Mesothelial cell of epicardium (in vitro differentiated cells): ENCODE results near the gene PPIG. TPM values are rescaled to one million over a fixed set of nuclear protein-coding genes. Genes with fewer than 3 reads are reported as not detected.
"Not testable (repeated sequence)": the region's sequence is repeated elsewhere in the genome, so short reads cannot be mapped to it uniquely, and the experiment has no call there.

Source experiments
- DNase-seq, 2 experiments: peaks; one replicate each; pipeline ENCODE4 v3.0.0; 2021; ENCODE audit warnings: low spot score in 2 of 2; ENCODE audit not compliant: unreplicated experiment in 2 of 2
- H3K27ac Mint-ChIP-seq: 2 replicates; pipeline ENCODE4 v1.8.0; 2021; ENCODE audit warnings: mixed read lengths
- H3K27me3 Mint-ChIP-seq: 2 replicates; pipeline ENCODE4 v1.8.0; 2021; ENCODE audit warnings: low read depth, mixed read lengths
- H3K36me3 Mint-ChIP-seq: 2 replicates; pipeline ENCODE4 v1.8.0; 2021; ENCODE audit warnings: mixed read lengths
- H3K4me1 Mint-ChIP-seq: 2 replicates; pipeline ENCODE4 v1.8.0; 2021; ENCODE audit warnings: mixed read lengths
- H3K4me3 Mint-ChIP-seq: 2 replicates; pipeline ENCODE4 v1.8.0; 2021; ENCODE audit warnings: mild to moderate bottlenecking, moderate library complexity, mixed read lengths
- H3K9me3 Mint-ChIP-seq: 2 replicates; pipeline ENCODE4 v1.8.0; 2021; ENCODE audit warnings: mixed read lengths
- total RNA-seq: library from RNA; stranded (reverse); gene quantifications from 3 replicates; pipeline ENCODE4 v1.2.1, GENCODE V29; 2021
- TF ChIP-seq, protein P1 (sequence below): fragments of 200-600 bp; sonication (generic); IDR thresholded peaks from one replicate; pipeline ENCODE4 v1.5.0; 2021; ENCODE audit warnings: antibody characterized with exemption; ENCODE audit not compliant: unreplicated experiment

Gene PPIG
- total RNA-seq, 1 donor from 2014 or later, result 62.2 TPM

DNA sequence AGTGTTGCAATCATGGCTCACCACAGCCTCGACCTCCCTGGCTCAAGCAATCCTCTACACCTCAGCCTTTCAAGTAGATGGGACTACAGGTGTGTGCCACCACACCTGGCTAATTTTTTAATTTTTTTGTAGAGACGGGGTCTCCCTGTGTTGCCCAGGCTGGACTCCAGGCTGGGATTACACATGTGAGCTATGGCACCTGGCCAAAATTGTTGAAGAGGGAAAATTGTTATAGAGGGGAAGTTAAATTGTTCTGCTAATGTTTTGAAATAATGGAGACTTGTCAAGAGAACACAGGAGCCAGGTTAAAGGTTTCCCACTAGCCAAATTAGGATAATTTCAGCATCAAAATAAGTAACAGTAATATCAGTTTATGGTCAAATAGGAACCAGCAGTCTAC, 25.1 kb downstream of the PPIG start:
- Mint-ChIP-seq H3K9me3 (peaks cover 8% of the 10 kb centered on the region), H3K27me3 (no peaks in the 10 kb centered on the region), H3K36me3 (peaks cover 55% of the 10 kb centered on the region), H3K4me3 (no peak overlapping the region), H3K4me1 (no peaks in the 10 kb centered on the region), H3K27ac (no peak overlapping the region)
- no peak for DNase-seq
- TF ChIP-seq, protein P1, sequence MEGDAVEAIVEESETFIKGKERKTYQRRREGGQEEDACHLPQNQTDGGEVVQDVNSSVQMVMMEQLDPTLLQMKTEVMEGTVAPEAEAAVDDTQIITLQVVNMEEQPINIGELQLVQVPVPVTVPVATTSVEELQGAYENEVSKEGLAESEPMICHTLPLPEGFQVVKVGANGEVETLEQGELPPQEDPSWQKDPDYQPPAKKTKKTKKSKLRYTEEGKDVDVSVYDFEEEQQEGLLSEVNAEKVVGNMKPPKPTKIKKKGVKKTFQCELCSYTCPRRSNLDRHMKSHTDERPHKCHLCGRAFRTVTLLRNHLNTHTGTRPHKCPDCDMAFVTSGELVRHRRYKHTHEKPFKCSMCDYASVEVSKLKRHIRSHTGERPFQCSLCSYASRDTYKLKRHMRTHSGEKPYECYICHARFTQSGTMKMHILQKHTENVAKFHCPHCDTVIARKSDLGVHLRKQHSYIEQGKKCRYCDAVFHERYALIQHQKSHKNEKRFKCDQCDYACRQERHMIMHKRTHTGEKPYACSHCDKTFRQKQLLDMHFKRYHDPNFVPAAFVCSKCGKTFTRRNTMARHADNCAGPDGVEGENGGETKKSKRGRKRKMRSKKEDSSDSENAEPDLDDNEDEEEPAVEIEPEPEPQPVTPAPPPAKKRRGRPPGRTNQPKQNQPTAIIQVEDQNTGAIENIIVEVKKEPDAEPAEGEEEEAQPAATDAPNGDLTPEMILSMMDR, result no peak

DNA sequence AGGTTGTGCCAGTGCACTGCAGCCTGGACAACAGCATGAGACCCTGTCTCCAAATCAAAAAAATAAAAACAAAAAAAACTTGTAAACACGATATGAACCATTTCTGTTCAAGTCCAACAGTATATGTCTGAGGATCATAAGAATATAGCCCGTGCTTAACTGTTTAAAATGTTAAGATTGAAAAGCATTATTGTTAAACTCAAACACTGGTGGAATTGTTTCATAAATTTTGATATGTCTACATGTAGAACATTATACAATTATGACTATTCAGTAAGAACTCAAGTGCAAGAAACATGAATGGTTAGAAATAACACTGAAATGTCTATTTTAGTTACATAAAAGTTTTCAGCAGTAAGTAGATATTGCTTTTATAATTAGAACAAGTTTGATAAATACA, 29.7 kb downstream of the PPIG start:
- Mint-ChIP-seq H3K4me1 (no peaks in the 10 kb centered on the region), H3K27ac (no peak overlapping the region), H3K4me3 (no peak overlapping the region), H3K27me3 (no peaks in the 10 kb centered on the region), H3K9me3 (peaks cover 41% of the 10 kb centered on the region), H3K36me3 (peaks cover 82% of the 10 kb centered on the region)
- DNase-seq, result no peak
- TF ChIP-seq, protein P1, result no peak

- not testable (repeated sequence) for DNase-seq, H3K4me1 Mint-ChIP-seq
These were observed 31.8 kb downstream of the PPIG start for GRCh38 chr2:169615982-169616381.

GRCh38 chr2:169619946-169620345, 35.8 kb downstream of the PPIG start:
- TF ChIP-seq, protein P1, result no peak
- H3K4me3 Mint-ChIP-seq, result no peak overlapping the region
- H3K27me3 Mint-ChIP-seq, result no peaks in the 10 kb centered on the region
- no peak overlapping the region for H3K27ac Mint-ChIP-seq
- DNase-seq, result no peak
- no peaks in the 10 kb centered on the region for H3K4me1 Mint-ChIP-seq
- H3K36me3 Mint-ChIP-seq, result peaks cover 61% of the 10 kb centered on the region
- peaks cover 36% of the 10 kb centered on the region for H3K9me3 Mint-ChIP-seq

More at GRCh38 chr2:169615982-169616381, 31.8 kb downstream of the PPIG start:
- Mint-ChIP-seq H3K36me3 (peaks cover 78% of the 10 kb centered on the region), H3K9me3 (peaks cover 39% of the 10 kb centered on the region)
- H3K4me3 Mint-ChIP-seq, H3K27ac Mint-ChIP-seq, H3K27me3 Mint-ChIP-seq: not testable (repeated sequence)

GRCh38 chr2:169620509-169620908, 36.4 kb downstream of the PPIG start:
- TF ChIP-seq, protein P1, result no peak
- H3K4me1 Mint-ChIP-seq, result no peaks in the 10 kb centered on the region
- peaks cover 33% of the 10 kb centered on the region for H3K9me3 Mint-ChIP-seq
- DNase-seq, result no peak
- H3K4me3 Mint-ChIP-seq, result no peak overlapping the region
- no peak overlapping the region for H3K27ac Mint-ChIP-seq
- no peaks in the 10 kb centered on the region for H3K27me3 Mint-ChIP-seq
- H3K36me3 Mint-ChIP-seq, result peaks cover 60% of the 10 kb centered on the region

- DNase-seq, result no peak
- no peaks in the 10 kb centered on the region for H3K4me1 Mint-ChIP-seq
- TF ChIP-seq, protein P1, result no peak
These were observed 39.1 kb downstream of the PPIG start for GRCh38 chr2:169623235-169623634.

More at GRCh38 chr2:169623235-169623634, 39.1 kb downstream of the PPIG start:
- Mint-ChIP-seq H3K36me3 (peaks cover 44% of the 10 kb centered on the region), H3K27ac (no peak overlapping the region), H3K9me3 (peaks cover 10% of the 10 kb centered on the region), H3K27me3 (no peaks in the 10 kb centered on the region), H3K4me3 (no peak overlapping the region)
